Measurements from ENCODE around the gene RPS6KC1. TPM values are rescaled to one million over a fixed set of nuclear protein-coding genes. Genes with fewer than 3 reads are reported as not detected.

The RPS6KC1 gene
- total RNA-seq, 1 donor from 2014 or later: 14.9 TPM

- DNase-seq (ENCODE audit: low read depth): no peak
- H3K36me3 ChIP-seq (ENCODE audit: control insufficient read depth, insufficient read depth, low read length): no peaks in the 10 kb centered on the region
- H3K27me3 ChIP-seq (ENCODE audit: control insufficient read depth, insufficient read depth, low read length): no peaks in the 10 kb centered on the region
- H3K4me3 ChIP-seq (ENCODE audit: low read depth, low read length): no peak overlapping the region
- TF ChIP-seq CTCF (IDR thresholded peaks at IDR 0.05; ENCODE audit: insufficient read depth, low read length, poor library complexity, severe bottlenecking): no peak
These were observed 199.4 kb downstream of the RPS6KC1 start for GRCh38 chr1:213250446-213250845.

- Histone ChIP-seq H3K36me3 (ENCODE audit: control insufficient read depth, insufficient read depth, low read length) (no peaks in the 10 kb centered on the region), H3K4me3 (ENCODE audit: low read depth, low read length) (no peak overlapping the region), H3K27me3 (ENCODE audit: control insufficient read depth, insufficient read depth, low read length) (no peaks in the 10 kb centered on the region)
- no peak for TF ChIP-seq CTCF (IDR thresholded peaks at IDR 0.05; ENCODE audit: insufficient read depth, low read length, poor library complexity, severe bottlenecking)
- DNase-seq (ENCODE audit: low read depth): no peak
These were observed 200.9 kb downstream of the RPS6KC1 start for GRCh38 chr1:213251972-213252371.

DNA sequence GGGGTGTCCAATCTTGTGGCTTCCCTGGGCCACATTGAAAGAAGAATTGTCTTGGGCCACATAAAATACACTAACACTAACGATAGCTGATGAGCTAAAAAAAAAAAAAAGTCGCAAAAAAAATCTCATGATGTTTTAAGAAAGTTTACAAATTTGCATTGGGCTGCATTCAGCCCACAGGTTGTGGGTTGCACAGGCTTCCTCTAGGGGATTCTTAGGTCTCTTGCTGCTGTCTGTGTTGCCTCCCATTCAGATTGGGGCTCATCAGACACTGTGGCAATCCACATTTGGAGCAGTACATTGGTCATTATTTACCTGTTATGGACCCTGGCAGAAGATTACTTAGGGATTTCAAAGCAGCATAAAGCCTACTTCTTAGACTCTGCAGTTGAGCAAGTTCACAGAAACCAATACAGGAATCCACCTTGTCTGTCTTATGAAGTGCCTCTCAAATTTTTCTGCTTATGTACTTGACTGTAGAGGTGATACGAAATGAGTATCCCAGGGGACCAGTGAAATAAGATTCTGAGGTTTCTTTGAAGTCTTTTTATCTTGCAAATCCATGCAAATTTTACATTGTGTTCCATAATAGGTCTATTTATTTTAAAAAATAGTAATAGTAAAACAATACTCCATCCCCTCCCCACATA is 205.5 kb downstream of the RPS6KC1 start:
- no peak overlapping the region for H3K4me3 ChIP-seq (ENCODE audit: low read depth, low read length)
- no peak for TF ChIP-seq CTCF (IDR thresholded peaks at IDR 0.05; ENCODE audit: insufficient read depth, low read length, poor library complexity, severe bottlenecking)
- H3K27me3 ChIP-seq (ENCODE audit: control insufficient read depth, insufficient read depth, low read length): no peaks in the 10 kb centered on the region
- H3K36me3 ChIP-seq (ENCODE audit: control insufficient read depth, insufficient read depth, low read length): no peaks in the 10 kb centered on the region
- no peak for DNase-seq (ENCODE audit: low read depth)

DNA sequence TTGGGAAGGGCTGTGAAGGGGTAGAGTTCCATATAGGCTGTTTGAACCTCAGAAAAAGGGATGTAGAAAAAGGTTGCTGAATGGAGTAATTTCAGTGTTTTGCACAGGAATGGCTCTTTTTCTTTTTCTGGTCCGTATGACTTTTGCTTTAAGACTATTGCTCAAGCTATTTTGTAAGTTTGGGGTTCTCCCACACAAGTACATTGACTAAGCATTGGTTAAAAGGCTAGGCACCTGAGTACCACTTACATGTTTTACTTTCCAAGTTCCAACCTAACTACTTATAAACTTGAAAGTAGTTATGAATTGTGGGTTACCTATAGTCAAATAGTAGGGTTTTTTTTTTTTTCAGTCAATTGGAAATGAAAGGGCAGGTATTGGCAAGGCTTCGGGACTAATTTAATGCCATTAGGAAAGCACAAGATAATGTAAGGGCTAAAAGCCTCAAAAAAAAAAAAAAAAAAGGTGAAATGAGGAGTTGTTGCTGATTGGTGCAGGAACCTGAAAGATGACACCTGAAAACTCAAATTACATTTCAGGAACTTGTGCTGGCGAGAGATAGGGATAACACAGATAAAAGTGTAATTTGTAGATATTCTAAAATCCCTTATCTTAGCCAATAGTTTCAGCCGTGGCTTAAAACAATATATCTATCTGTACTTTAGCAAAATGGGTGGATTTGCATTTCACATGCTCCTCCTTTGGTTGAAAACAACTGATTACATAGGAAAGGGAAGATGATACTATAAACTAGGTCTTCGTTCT is 209.5 kb downstream of the RPS6KC1 start:
- DNase-seq (ENCODE audit: low read depth): no peak
- Histone ChIP-seq H3K36me3 (ENCODE audit: control insufficient read depth, insufficient read depth, low read length) (no peaks in the 10 kb centered on the region), H3K4me3 (ENCODE audit: low read depth, low read length) (no peak overlapping the region), H3K27me3 (ENCODE audit: control insufficient read depth, insufficient read depth, low read length) (no peaks in the 10 kb centered on the region)
- no peak for TF ChIP-seq CTCF (IDR thresholded peaks at IDR 0.05; ENCODE audit: insufficient read depth, low read length, poor library complexity, severe bottlenecking)

GRCh38 chr1:213264531-213264930 is 213.5 kb downstream of the RPS6KC1 start:
- no peaks in the 10 kb centered on the region for H3K36me3 ChIP-seq (ENCODE audit: control insufficient read depth, insufficient read depth, low read length)
- TF ChIP-seq CTCF (IDR thresholded peaks at IDR 0.05; ENCODE audit: insufficient read depth, low read length, poor library complexity, severe bottlenecking): no peak
- no peak overlapping the region for H3K4me3 ChIP-seq (ENCODE audit: low read depth, low read length)
- DNase-seq (ENCODE audit: low read depth): no peak
- no peaks in the 10 kb centered on the region for H3K27me3 ChIP-seq (ENCODE audit: control insufficient read depth, insufficient read depth, low read length)

All from kidney epithelial cell (primary cell).